GM19099 (cell line): ENCODE results near the gene SLC13A3.

ENCODE experiments used
- POLR2A ChIP-seq: IDR thresholded peaks from 3 replicates; pipeline ENCODE4 v1.6.1; 2011; ENCODE audit warnings: low read depth; ENCODE audit not compliant: insufficient read length; ENCODE audit errors: extremely low read depth

The SLC13A3 gene, protein sequence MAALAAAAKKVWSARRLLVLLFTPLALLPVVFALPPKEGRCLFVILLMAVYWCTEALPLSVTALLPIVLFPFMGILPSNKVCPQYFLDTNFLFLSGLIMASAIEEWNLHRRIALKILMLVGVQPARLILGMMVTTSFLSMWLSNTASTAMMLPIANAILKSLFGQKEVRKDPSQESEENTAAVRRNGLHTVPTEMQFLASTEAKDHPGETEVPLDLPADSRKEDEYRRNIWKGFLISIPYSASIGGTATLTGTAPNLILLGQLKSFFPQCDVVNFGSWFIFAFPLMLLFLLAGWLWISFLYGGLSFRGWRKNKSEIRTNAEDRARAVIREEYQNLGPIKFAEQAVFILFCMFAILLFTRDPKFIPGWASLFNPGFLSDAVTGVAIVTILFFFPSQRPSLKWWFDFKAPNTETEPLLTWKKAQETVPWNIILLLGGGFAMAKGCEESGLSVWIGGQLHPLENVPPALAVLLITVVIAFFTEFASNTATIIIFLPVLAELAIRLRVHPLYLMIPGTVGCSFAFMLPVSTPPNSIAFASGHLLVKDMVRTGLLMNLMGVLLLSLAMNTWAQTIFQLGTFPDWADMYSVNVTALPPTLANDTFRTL

DNA sequence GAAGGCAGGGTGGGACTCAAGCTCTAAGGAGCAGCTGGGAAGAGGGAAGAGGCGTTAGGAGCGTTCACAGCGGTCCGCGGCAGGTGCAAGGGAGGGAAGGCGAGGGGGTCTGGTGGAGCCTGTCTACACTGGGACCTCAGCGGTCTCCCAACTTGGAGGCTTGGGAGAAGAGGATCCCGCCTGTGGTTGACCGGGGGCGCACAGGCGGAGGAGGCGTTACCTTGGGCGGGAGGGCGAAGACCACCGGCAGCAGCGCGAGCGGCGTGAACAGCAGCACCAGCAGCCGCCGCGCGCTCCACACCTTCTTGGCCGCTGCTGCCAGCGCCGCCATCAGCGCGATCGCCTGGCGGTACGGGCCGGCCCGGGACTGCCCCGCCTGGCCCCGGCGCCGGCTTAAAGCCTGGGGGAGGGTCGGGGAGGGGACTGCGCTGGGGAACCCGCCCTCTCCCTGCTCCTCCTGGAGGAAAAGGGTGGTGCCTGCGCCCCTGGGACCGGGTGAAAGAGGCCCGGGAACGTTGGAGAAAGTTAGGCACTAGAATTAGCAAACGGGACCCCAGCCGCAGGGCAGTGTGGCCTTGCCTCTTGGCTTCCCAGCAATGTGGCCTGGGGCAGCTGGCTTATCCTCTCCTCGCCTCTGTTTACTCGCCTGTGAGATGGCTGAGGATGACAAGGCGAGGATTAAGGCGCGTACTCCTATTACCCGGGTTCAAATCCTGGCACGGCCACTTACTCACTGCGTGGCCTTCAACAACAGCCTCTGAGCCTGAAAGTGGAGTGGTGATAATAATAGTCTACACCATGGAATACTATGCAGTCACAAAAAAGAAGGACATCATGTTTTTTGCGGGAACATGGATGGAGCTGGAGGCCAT is at the start of gene SLC13A3:
Gene SLC13A3, minus strand, starts transcription at position 369 of the 872 bp plus-strand sequence. Its CDS starts 38 bp downstream, at position 331.
- TF ChIP-seq POLR2A, result no peak

DNA sequence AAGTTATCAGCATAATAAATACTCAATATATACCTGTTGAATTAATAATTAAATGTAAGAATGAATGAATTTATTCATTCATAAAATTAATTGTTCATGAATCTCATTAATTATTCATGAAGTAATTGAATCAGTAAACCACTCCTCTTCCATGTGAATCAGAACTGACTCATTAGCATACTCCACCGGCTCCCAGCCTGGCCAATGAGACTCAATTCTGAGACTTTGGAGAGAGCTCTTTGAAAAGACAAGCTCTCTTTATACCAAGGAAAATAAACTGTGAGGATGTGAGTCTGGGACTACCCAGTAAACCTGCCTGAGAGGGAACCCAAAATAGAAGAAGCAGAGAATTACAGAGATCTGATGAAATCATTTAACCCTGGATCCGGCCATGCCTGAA is 49.8 kb upstream of the SLC13A3 start:
- no peak for TF ChIP-seq POLR2A

DNA sequence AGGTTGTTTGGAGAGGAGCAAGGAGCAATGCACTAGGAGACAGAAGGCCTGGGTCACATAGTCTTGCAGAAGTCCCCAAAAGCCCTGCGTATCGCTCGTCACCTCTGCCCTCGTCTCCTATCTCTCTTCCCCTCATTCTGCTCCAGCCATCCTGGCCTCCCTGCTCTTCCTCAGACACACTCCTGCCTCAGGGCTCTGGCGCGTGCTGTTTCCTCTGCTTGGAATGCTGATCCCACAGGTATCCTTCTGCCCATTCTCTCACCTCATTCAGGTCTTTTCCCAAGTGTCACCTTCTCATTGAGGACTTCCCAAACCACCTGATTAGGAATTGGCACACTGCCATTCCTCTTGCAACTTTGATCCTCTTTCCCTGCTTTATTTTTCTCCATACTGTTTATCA is 49.2 kb upstream of the SLC13A3 start:
- no peak for TF ChIP-seq POLR2A

DNA sequence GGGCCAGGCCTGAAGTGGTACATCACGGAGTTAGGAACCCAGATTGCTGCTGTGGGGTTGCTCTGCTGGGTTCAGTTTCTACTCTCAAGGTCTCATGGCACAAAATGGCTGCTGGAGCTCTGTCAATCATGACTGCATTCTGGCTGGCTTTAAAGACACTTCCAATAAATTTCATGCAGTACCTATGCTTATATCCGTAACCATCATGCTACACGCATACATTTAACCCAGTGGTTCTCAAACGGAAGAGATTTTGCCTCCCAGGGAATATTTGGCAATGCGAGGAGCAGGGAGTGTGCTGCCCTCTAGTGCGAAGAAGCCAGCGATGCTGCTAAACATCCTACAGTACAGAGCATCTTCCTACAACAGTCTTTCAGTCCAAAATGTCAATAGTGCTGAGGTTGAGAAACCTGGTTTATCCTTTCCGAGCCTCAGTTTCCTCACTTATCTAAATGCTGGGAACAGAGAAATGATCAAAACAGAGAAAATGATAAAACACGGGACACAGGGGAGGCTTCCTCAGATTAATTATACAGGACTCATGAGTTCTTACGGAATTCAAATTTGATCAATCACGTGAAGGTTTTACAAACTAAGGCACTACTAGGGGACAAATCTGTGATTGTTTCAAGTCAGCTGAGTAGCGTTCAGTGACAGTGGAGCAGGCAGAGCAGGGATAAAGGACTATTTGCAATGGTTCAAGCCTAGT is 48.5 kb upstream of the SLC13A3 start:
- TF ChIP-seq POLR2A, result no peak

DNA sequence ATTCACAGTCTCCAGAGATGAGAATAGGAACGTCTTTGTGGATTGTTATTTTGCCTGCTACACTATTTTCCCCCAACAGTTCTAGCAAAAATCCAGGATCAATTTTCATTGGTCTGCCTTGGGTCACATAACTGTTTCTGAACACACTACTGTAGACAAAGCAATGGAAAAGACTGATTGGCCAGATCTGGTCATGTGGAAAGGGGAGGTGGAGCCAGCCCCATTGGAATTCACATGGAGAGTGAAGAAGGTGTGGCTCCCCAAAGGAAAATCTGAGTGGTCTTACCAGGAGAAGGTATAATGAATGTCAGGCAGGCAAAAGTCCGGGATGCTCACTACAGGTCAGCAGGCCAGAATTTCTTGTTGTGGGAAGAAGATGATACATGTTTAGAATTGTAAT is 47.5 kb upstream of the SLC13A3 start:
- no peak for TF ChIP-seq POLR2A

DNA sequence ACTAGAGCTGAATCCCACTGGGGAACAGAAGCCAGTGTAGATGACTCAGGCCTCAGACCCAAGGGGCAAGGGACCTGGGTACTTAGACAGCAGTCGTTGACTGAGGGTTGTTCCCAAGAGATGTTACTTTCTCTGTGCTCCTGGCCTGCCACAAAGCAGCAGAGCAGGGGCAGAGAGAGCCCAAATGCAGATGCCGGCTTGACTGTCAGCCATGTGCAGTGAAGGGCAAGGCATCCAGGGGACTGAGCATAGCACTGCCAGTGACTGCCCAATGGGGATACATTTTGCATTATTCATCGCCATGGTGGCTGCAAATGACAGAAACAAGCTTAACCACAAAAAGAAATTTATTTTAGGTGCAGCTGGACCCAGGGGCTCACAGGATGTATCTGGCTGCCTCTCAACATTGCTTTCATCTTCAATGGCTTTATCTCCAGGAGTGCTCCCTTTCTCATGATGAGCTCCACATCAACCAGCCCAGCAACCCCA is 45.6 kb upstream of the SLC13A3 start:
- TF ChIP-seq POLR2A, result no peak

DNA sequence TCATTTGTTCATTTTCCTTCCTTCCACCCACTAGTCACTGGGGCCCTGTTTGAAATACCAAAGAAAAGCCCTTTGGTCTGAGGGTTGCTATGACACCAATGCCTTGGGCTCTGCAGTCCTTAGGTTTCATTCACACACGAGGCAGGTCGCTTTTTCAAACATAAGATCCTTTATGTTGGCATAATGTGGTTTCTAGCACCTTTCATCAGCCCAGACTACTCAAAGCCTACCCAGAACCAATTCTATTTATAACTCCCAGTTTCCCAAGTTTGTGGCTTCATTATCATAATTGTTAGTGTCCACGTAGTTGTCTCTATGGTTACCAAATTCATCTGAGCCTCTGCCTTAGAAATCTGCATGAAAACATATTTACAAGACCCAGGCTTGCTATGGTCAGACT is 44.6 kb upstream of the SLC13A3 start:
- TF ChIP-seq POLR2A, result no peak

DNA sequence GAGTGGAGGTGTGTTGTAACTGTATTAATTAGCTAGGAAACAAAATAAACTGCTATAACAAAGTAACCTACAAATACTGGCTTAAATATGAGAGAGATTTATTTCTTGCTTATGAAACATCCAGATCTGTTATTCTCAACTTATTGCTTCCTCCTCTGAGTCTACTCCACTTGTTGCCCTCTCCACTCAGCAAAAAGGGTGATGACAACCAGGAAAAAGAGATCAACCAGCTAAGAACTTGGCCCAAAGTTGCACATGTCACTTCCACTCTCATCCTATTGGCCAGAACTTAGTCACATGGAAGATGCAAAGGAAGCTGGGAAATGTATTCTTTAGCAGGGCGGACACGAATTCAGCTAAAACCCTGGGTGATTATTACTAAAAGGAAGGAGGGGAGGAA is 43.2 kb upstream of the SLC13A3 start:
- TF ChIP-seq POLR2A, result no peak

DNA sequence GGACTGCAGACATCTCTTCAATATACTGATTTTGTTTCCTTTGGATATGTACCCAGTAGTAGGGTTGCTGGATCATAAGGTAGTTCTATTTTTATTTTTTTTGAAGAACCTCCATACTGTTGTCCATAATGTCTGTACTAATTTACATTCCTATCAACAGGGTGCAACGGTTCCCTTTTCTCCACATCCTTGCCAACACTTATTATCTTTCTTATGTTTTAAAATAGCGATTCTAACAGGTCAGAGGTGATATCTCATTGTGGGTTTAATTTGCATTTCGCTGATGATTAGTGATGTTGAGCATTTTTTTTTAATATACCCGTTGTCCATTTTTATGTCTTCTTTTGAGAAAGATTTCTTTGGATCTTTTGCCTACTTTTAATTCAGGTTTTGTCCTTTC is 39.9 kb upstream of the SLC13A3 start:
- no peak for TF ChIP-seq POLR2A

DNA sequence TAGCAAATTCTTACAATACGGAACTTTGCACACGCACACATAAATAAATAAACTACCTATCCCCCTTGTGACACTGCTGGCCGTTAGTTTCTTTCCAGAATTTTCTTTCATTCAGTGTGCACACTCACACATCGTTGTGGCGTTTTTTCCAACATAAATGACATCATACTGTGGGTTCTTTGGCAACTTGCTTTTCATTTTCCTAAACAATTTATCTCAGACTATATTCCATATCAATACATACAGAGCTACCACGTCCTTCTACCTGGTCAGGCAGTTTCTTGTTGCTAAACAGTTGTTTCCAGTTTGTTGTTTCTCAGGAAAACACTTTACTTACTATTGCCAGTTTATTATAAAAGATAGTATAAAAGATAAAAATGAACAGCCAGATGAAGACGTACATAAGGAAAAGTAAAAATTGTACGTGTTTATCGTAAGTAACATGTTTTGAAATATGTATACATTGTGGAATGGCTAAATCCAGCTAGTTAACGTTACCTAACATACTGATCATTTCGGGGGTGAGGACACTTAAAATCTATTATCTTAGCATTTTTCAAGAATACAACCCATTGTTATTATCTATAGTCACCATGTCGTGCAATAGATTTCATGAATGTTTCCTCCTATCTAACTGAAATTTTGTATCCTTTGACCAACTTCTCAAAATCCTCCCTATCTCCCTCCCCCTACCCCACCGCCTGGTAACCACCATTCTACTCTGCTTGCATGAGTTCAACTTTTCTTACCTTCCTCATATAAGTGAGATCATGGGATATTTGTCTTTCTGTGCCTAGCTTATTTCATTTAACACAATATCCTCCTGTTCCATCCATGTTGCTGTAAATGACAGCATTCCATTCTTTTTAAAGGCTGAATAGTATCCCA is 39.2 kb upstream of the SLC13A3 start:
- no peak for TF ChIP-seq POLR2A

DNA sequence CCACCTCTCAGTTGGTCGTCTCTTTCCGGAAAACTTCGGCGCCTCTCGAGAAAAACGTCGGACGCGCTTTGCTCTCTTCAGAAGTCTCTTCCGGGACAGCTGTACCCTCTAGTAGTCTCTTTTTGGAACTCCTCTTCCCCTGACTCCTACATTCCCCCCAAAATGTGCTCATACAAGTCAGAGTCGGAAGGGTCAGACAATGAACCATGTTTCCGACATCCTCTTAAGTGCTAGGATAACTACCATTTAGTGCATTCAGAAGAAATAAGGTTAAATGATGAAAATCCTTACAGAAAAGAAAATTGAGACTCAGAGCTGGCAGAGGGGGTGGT is 38.5 kb upstream of the SLC13A3 start:
- TF ChIP-seq POLR2A, result peak; percentile 30

DNA sequence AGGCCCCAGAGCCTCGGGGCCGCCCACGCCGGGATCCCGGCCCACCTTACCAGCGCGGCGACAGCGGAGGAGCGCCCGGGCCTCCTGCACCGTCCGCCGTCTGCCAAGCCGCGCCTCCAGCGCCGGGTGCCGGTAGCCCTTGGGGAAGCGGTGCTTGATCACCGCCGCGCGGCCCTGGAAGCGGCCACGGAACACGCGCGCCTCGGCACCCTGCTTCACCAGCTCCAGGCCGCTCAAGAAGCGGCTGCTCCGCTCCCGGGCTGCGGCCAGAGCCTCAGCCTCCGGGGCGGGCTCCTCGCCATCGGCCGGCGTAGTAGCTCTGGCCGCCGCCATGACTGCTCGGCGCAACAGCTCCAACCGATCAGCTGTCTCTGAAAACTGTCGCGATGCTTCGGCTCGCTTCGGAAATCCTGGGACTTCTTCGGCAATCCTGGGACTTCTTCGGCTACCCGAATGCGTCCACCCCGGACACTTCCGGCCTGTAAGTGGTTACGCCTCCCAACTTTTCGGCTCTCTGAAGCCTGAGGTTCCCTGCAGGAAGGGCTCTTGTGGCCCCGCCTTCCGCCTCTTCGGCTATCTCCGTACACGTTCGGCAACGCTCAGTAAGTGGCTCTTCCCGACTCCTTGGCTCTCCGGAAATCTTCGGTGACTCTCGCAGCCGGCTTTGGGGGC is 38.0 kb upstream of the SLC13A3 start, which contains the start of gene TP53RK:
Gene TP53RK, minus strand, starts transcription at position 363 of the 672 bp plus-strand sequence. Its CDS starts 30 bp downstream, at position 333.
- peak; percentile 74 for TF ChIP-seq POLR2A

DNA sequence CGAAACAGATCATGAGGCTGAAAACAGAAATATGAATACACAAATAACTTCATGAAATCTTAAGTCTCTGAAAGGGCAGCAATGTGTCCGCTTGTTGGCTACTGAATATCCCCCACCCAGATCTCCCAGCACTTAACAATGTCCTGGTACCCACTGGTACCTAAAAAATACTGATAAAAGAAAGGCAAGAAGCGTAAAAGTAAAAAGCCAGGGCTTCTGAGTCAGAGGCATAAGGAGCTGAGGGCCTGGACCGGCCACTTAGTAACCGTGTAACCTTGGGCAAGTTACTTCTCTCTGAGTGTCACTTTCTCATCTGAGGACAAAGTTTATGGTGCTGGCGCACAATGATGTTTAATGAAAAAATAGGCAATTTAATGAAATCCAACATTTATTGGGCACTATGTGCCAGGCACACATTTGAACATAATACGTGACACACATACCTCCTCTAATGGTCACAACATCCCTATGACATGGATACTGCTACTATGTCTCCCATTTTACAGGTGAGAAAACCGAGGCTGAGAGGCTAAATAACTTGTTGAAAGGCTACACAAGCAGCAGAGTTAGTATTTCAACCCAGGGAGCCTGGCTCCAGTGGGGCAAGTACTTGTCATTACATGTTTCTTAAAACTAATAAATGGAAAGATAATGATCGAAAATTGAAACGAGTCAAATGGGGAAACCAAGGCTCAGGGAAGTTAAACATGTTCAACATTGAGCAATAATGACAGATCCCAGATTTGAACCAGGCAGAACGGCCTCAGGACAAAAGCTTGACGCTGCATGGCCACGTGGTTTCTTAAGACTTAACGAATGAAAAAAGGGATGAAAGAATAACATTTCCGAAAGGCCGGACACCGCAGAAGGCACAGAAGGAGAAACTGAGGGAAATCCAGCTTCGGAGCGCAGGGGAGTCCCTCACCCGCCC is 37.2 kb upstream of the SLC13A3 start:
- no peak for TF ChIP-seq POLR2A
